HCT116 (cell line): ENCODE data around the gene NUMB. TPM values are rescaled to one million over a fixed set of nuclear protein-coding genes. Genes with fewer than 3 reads are reported as not detected.

Experiments used
- ATAC-seq: fragments of 200-7000 bp; cut with Tn5 transposase; 2 replicates; pipeline ENCODE4 v1.9.1; 2020; ENCODE audit warnings: mild to moderate bottlenecking, moderate library complexity
- BruUV-seq: library from RNA; stranded (reverse); fragments of 400-500 nt; replicated peaks from 2 replicates; lab custom pipeline; 2021; lab: Mats Ljungman, UMichigan
- CTCF ChIA-PET: fragments of 300-600 bp; sonication (Branson Sonifier 250); formaldehyde crosslinking; loops from one replicate; lab custom pipeline; 2021; ENCODE audit warnings: antibody characterized with exemption; lab: Charles Lee
- POLR2A ChIA-PET: fragments of 300-600, 350-600 bp; sonication (Branson Sonifier 250); formaldehyde crosslinking; loops from one replicate; lab custom pipeline; 2021; ENCODE audit warnings: antibody characterized with exemption; lab: Charles Lee
- RAD21 ChIA-PET, 2 experiments: fragments of 300-600 bp; sonication (Branson Sonifier 250); formaldehyde crosslinking; loops; one replicate each; lab custom pipeline; 2023; ENCODE audit warnings: low total read pairs in 2 of 2; ENCODE audit not compliant: uncharacterized antibody in 2 of 2, unreplicated experiment in 2 of 2, low non-redundant PET in 1 of 2; lab: Charles Lee
- DNase-seq: peaks from one replicate; pipeline ENCODE4 v3.0.0-alpha.2; 2010; ENCODE audit warnings: low read depth, low spot score
- H2AFZ ChIP-seq: fragments of 200-600 bp; shearing (Covaris generic), sonication (generic); 2 replicates; pipeline ENCODE4 v1.6.1; 2017; ENCODE audit warnings: low read depth, mixed run types, mixed read lengths, antibody characterized with exemption, low read length; ENCODE audit not compliant: poor library complexity, severe bottlenecking
- H3K27ac ChIP-seq: 2 replicates; pipeline ENCODE4 v1.5.1; 2012; ENCODE audit warnings: low read depth, low read length
- H3K27me3 ChIP-seq: fragments of 200-600 bp; sonication (generic); 2 replicates; pipeline ENCODE4 v1.6.1; 2016; ENCODE audit warnings: mixed run types, low read length, mixed read lengths; ENCODE audit not compliant: insufficient read depth
- H3K36me3 ChIP-seq, 2 experiments: fragments of 200-500 bp in 1 of 2; fragments of 200-600 bp in 1 of 2; sonication (Bioruptor generic) in 1 of 2; sonication (generic) in 1 of 2; 2 replicates each; pipeline versions ENCODE4 v1.5.1 to v1.6.1; 2014 to 2016; ENCODE audit warnings: low read length in 2 of 2, inconsistent platforms in 1 of 2, mixed read lengths in 1 of 2, mixed run types in 1 of 2; ENCODE audit not compliant: insufficient read depth in 2 of 2, control insufficient read depth in 1 of 2
- H3K4me1 ChIP-seq, 2 experiments: fragments of 200-600 bp in 1 of 2; sonication (generic) in 1 of 2; 2 replicates each; pipeline versions ENCODE4 v1.5.1 to v1.6.1; 2012 to 2017; ENCODE audit warnings: low read length in 2 of 2, inconsistent platforms in 1 of 2, mild to moderate bottlenecking in 1 of 2, mixed read lengths in 1 of 2, mixed run types in 1 of 2, moderate library complexity in 1 of 2; ENCODE audit not compliant: insufficient read depth in 2 of 2, control insufficient read depth in 1 of 2
- H3K4me2 ChIP-seq: fragments of 200-600 bp; sonication (generic); 2 replicates; pipeline ENCODE4 v1.6.1; 2017; ENCODE audit warnings: mixed run types, low read length, mixed read lengths
- H3K4me3 ChIP-seq, 2 experiments: fragments of 200-600 bp in 1 of 2; sonication (generic) in 1 of 2; replicated peaks in 1 of 2; 2 replicates each; pipeline ENCODE4 v1.5.1; 2011 to 2016; ENCODE audit warnings: low read length in 2 of 2, control low read depth in 1 of 2, low read depth in 1 of 2, mild to moderate bottlenecking in 1 of 2, mixed read lengths in 1 of 2, mixed run types in 1 of 2
- H3K79me2 ChIP-seq: fragments of 200-600 bp; sonication (generic); 2 replicates; pipeline ENCODE4 v1.6.1; 2017; ENCODE audit warnings: mild to moderate bottlenecking, mixed run types, low read length, moderate library complexity, mixed read lengths; ENCODE audit not compliant: insufficient read depth
- H3K9ac ChIP-seq: fragments of 200-600 bp; sonication (generic); 2 replicates; pipeline ENCODE4 v1.6.1; 2016; ENCODE audit warnings: low read length, mixed read lengths
- H3K9me2 ChIP-seq: fragments of 200-600 bp; sonication (generic), shearing (Covaris generic); 2 replicates; pipeline ENCODE4 v1.6.1; 2017; ENCODE audit warnings: mixed run types, mild to moderate bottlenecking, moderate library complexity; ENCODE audit not compliant: insufficient read depth
- H3K9me3 ChIP-seq, 2 experiments: fragments of 200-500 bp in 1 of 2; fragments of 200-600 bp in 1 of 2; sonication (Bioruptor generic) in 1 of 2; sonication (generic) in 1 of 2; 2 replicates each; pipeline ENCODE4 v1.6.1; 2014 to 2017; ENCODE audit warnings: low read length in 2 of 2, mixed read lengths in 2 of 2, inconsistent platforms in 1 of 2, low read depth in 1 of 2, mild to moderate bottlenecking in 1 of 2, mixed run types in 1 of 2, moderate library complexity in 1 of 2; ENCODE audit not compliant: control insufficient read depth in 1 of 2, insufficient read depth in 1 of 2
- H4K20me1 ChIP-seq: fragments of 200-600 bp; sonication (generic), shearing (Covaris generic); 2 replicates; pipeline ENCODE4 v1.6.1; 2017; ENCODE audit warnings: mixed run types, mild to moderate bottlenecking, moderate library complexity; ENCODE audit not compliant: insufficient read depth
- ATF3 ChIP-seq: IDR thresholded peaks from 2 replicates; pipeline ENCODE4 v1.6.1; 2012
- CBX3 ChIP-seq: IDR thresholded peaks from 2 replicates; pipeline ENCODE4 v1.6.1; 2012; ENCODE audit warnings: low read depth
- EGR1 ChIP-seq: IDR thresholded peaks from 2 replicates; pipeline ENCODE4 v1.6.1; 2012; ENCODE audit warnings: low read depth
- EZH2 ChIP-seq: fragments of 200-600 bp; sonication (generic); IDR thresholded peaks from 2 replicates; pipeline ENCODE4 v1.6.1; 2017; ENCODE audit warnings: antibody characterized with exemption, mixed run types
- JUND ChIP-seq: IDR thresholded peaks from 2 replicates; pipeline ENCODE4 v1.6.1; 2012
- MAX ChIP-seq: IDR thresholded peaks from 2 replicates; pipeline ENCODE4 v1.6.1; 2012
- POLR2A ChIP-seq: IDR thresholded peaks from 2 replicates; pipeline ENCODE4 v1.7.0; 2011; ENCODE audit warnings: borderline replicate concordance; ENCODE audit not compliant: insufficient read depth, insufficient read length; ENCODE audit errors: extremely low read depth
- RAD21 ChIP-seq: IDR thresholded peaks from 2 replicates; pipeline ENCODE4 v1.6.1; 2012; ENCODE audit warnings: low read depth, mild to moderate bottlenecking
- SIN3A ChIP-seq: IDR thresholded peaks from 2 replicates; pipeline ENCODE4 v1.6.1; 2012; ENCODE audit warnings: low read depth
- SP1 ChIP-seq: IDR thresholded peaks from 2 replicates; pipeline ENCODE4 v1.6.1; 2012; ENCODE audit warnings: low read depth
- SRF ChIP-seq: IDR thresholded peaks from 2 replicates; pipeline ENCODE4 v1.6.1; 2012; ENCODE audit warnings: low read depth
- TCF7L2 ChIP-seq: IDR thresholded peaks from 2 replicates; pipeline ENCODE4 v1.7.0; 2011; ENCODE audit warnings: borderline replicate concordance, inconsistent platforms; ENCODE audit not compliant: insufficient read depth, insufficient read length; ENCODE audit errors: extremely low read depth
- ZBTB33 ChIP-seq: IDR thresholded peaks from 2 replicates; pipeline ENCODE4 v1.6.1; 2011; ENCODE audit warnings: mild to moderate bottlenecking, low read length, moderate library complexity; ENCODE audit not compliant: insufficient replicate concordance; ENCODE audit errors: extremely low read depth
- ZNF274 ChIP-seq: fragments of 200-500 bp; sonication (Bioruptor generic); IDR thresholded peaks from 2 replicates; pipeline ENCODE4 v1.6.1; 2014; ENCODE audit warnings: mild to moderate bottlenecking, low read depth, low read length, inconsistent platforms
- intact Hi-C: fragments of 100-400 bp; cut with micrococcal nuclease; formaldehyde crosslinking; loops from 2 replicates; pipeline ENCODE4 v1.10.0; 2022
- total RNA-seq: library from RNA; stranded (reverse); gene quantifications from one replicate; pipeline ENCODE4 v1.2.1, GENCODE V29; 2021; ENCODE audit not compliant: unreplicated experiment

The NUMB gene
- total RNA-seq, 1 experiment from 2014 or later: 43.0 TPM

GRCh38 chr14:73240816-73241480 is 217.4 kb downstream of the NUMB start:
- H3K9me2 ChIP-seq: no peaks in the 10 kb centered on the region
- H3K27me3 ChIP-seq: no peaks in the 10 kb centered on the region
- H4K20me1 ChIP-seq: no peaks in the 10 kb centered on the region
- no peaks in the 10 kb centered on the region for H3K9me3 ChIP-seq
- H3K36me3 ChIP-seq: no peaks in the 10 kb centered on the region
- no peak overlapping the region for H2AFZ ChIP-seq
- RAD21 ChIA-PET: no interaction called here
- no peaks in the 10 kb centered on the region for H3K79me2 ChIP-seq
- no TSS peak for BruUV-seq
- no peak overlapping the region for H3K27ac ChIP-seq
- H3K4me1 ChIP-seq: peaks cover 9 to 18% of the 10 kb centered on the region in 2 experiments
- POLR2A ChIA-PET: no interaction called here
- H3K4me3 ChIP-seq: no peak overlapping the region
- H3K4me2 ChIP-seq: no peak overlapping the region
- no peak for ATAC-seq
- no peak for DNase-seq
- CTCF ChIA-PET: no interaction called here
- TF ChIP-seq ATF3 (no peak), TCF7L2 (no peak), SRF (no peak), CBX3 (no peak), ZBTB33 (no peak), JUND (no peak), EZH2 (no peak), EGR1 (no peak), SP1 (no peak), POLR2A (no peak), SIN3A (no peak), RAD21 (no peak), ZNF274 (no peak), MAX (no peak)
- intact Hi-C loops: no loop called here
- no peak overlapping the region for H3K9ac ChIP-seq
